Adrenal gland (tissue), 12 donors: ENCODE results near the gene PSKH1. TPM values are rescaled to one million over a fixed set of nuclear protein-coding genes. Genes with fewer than 3 reads are reported as not detected.
A peak's percentile ranks its signal among the peaks of the same experiment; 100 is the strongest.
"Not testable (repeated sequence)": the region's sequence is repeated elsewhere in the genome, so short reads cannot be mapped to it uniquely, and the experiment has no call there.

Experiments
- DNase-seq, 7 donors: peaks; one replicate each; pipeline ENCODE4 v3.0.0-alpha.2; 2019 to 2020
- H3K27ac ChIP-seq, 5 donors: fragments of 200-600 bp; sonication (generic) in 4 of 5; 1 replicate in 3 of 5; 2 replicates in 2 of 5; pipeline versions ENCODE4 v1.5.1 to v1.8.0; 2016 to 2020; ENCODE audit warnings: mild to moderate bottlenecking in 1 of 5
- H3K27me3 ChIP-seq: fragments of 200-600 bp; 2 replicates; pipeline ENCODE4 v1.8.0; 2021
- H3K36me3 ChIP-seq, 2 donors: fragments of 200-600 bp; replicated peaks in 1 of 2; 1 replicate in 1 of 2; 2 replicates in 1 of 2; pipeline versions ENCODE4 v1.5.1 to v1.8.0; 2018 to 2022
- H3K4me1 ChIP-seq, 2 donors: fragments of 200-600 bp; replicated peaks in 1 of 2; 1 replicate in 1 of 2; 2 replicates in 1 of 2; pipeline versions ENCODE4 v1.5.1 to v1.8.0; 2018 to 2021
- H3K4me3 ChIP-seq, 4 donors: fragments of 200-600 bp; sonication (generic) in 3 of 4; one replicate each; pipeline ENCODE4 v1.5.1; 2016 to 2018
- H3K9me3 ChIP-seq, 3 donors: fragments of 200-600 bp; sonication (generic) in 1 of 3; replicated peaks in 1 of 3; 1 replicate in 2 of 3; 2 replicates in 1 of 3; pipeline versions ENCODE4 v1.5.1 to v1.8.0; 2016 to 2021
- POLR2A ChIP-seq, 2 donors: fragments of 450-650 bp; IDR thresholded peaks; one replicate each; pipeline ENCODE4 v1.6.1; 2017; ENCODE audit warnings: antibody characterized with exemption in 2 of 2, mild to moderate bottlenecking in 2 of 2, moderate library complexity in 1 of 2
- WGBS, 4 donors: extraction: QIAGEN DNeasy Blood & Tissue Kit in 2 of 4; methylation state at CpG; one replicate each; pipeline versions ENCODE4 v1.1.5 to v1.1.7; 2013 to 2017; 5-methylcytosine and 5-hydroxymethylcytosine counted together
- intact Hi-C, 2 donors: fragments of 100-400 bp; cut with DNase I; formaldehyde crosslinking; loops; one replicate each; pipeline versions ENCODE4 v1.14.1 to v1.15.0; 2022 to 2023
- polyA plus RNA-seq, 3 donors: library from polyadenylated mRNA; stranded (reverse); fragments of 200-250 nt in 2 of 3; fragments of 350-450 nt in 1 of 3; fragmentation: Illumina TruSeq in 1 of 3; extraction: RNeasy Lipid Tissue Mini Kit (QIAGEN cat#74804) in 1 of 3; gene quantifications; one replicate each; pipeline ENCODE4 v1.2.3, GENCODE V29; 2013 to 2014
- total RNA-seq, 9 donors: library from RNA; depleted of rRNA in 4 of 9; stranded (reverse); fragments of >200 nt in 4 of 9; fragments of 120-200 nt in 1 of 9; fragmentation: NEBNext Ultra II Directional in 1 of 9; extraction: Animal tissue kit (Norgen Biotek cat#: 25700) in 1 of 9; gene quantifications; one replicate each; pipeline versions ENCODE4 v1.1.0 to v1.2.4, GENCODE V29; 2013 to 2023
- TF ChIP-seq, protein P1 (sequence below), 6 experiments: fragments of 450-650 bp in 4 of 6; fragments of 200-600 bp in 2 of 6; sonication (generic) in 1 of 6; IDR thresholded peaks; 1 replicate in 5 of 6; 2 replicates in 1 of 6; pipeline versions ENCODE4 v1.5.1 to v1.8.0; 2016 to 2021; ENCODE audit warnings: antibody characterized with exemption in 6 of 6, mild to moderate bottlenecking in 2 of 6, moderate library complexity in 1 of 6
- donor health status: healthy with polysubstance abuse.
- donor health status: Bipolar disorder and iron deficiency.
- donor health status: DM: yes; HTN: yes; CAD: no.
- donor health status: DM: no; HTN: no; CAD: no.
- donor health status: DM: no; HTN: no; CAD: no.
- donor health status: DM: yes; HTN: yes; CAD: no.

PSKH1 gene
- total and polyA plus RNA-seq, 12 donors, result 9.5 to 43.7 (median 24.0) TPM

DNA sequence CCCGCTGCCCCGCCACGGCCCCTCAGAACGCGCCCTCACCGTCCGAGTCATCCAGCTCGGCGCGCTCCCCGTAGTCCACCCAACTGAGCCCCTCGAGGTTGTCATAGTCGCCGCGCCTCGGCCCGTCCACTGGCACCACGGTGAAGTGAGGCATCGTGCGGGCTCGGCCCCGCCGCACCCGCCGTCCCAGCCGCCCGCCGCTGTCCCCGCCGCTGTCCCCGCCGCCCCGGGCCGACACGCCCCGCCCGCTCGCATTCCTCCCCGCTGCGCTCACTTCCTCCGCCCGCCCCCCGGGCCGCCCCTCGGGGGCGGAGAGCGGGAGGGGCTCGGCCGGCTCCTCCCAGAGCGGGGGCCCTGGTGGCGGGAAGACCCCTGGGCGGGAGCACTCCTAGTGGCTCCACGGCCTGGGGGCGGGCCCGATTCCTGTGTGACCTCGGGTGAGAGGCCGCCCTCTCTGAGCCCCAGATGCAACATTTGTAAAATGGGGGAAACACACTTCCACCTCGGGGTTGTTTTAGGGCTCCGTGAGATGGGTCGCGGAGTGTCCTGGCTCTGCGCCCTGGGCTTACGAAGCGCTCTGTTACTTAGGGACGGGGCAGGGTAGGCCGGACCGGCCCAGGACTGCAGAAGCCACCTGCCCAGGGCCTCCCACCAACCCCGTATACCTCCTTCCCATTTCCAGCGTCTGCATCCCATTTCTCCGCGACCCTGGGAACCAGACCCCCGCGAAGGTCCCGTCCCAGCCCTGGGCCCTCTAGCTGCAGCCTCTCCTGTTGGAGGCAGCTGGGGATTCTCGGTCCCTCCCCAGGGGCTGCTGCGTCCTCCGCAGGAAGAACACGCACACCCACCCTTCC is 75.6 kb downstream of the PSKH1 start, which contains the start of gene SLC12A4:
Gene SLC12A4, minus strand, starts transcription at position 238 of the 854 bp plus-strand sequence. Its CDS starts 84 bp downstream, at position 154.
- peak; percentile 77 to 84 for TF ChIP-seq POLR2A (IDR thresholded peaks at IDR 0.05)
- TF ChIP-seq, protein P1, sequence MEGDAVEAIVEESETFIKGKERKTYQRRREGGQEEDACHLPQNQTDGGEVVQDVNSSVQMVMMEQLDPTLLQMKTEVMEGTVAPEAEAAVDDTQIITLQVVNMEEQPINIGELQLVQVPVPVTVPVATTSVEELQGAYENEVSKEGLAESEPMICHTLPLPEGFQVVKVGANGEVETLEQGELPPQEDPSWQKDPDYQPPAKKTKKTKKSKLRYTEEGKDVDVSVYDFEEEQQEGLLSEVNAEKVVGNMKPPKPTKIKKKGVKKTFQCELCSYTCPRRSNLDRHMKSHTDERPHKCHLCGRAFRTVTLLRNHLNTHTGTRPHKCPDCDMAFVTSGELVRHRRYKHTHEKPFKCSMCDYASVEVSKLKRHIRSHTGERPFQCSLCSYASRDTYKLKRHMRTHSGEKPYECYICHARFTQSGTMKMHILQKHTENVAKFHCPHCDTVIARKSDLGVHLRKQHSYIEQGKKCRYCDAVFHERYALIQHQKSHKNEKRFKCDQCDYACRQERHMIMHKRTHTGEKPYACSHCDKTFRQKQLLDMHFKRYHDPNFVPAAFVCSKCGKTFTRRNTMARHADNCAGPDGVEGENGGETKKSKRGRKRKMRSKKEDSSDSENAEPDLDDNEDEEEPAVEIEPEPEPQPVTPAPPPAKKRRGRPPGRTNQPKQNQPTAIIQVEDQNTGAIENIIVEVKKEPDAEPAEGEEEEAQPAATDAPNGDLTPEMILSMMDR (IDR thresholded peaks at IDR 0.05), result peak in 1 of 6 experiments; percentile 10
- peak; percentile 83 to 88 (median 87) for DNase-seq
- Histone ChIP-seq H3K4me1 (peaks cover 22 to 36% of the 10 kb centered on the region in 2 donors), H3K36me3 (no peaks in the 10 kb centered on the region), H3K27ac (peak within 1 kb of the TSS; percentile 41 to 100 (median 87)), H3K4me3 (peak within 1 kb of the TSS; percentile 47 to 99 (median 78)), H3K9me3 (no peaks in the 10 kb centered on the region), H3K27me3 (no peaks in the 10 kb centered on the region)
- WGBS, 4 donors, result 0 to 2% (median 1%) methylated on average over 5 to 78 of the region's 78 CpGs
- intact Hi-C loops, result no loop called here

DNA sequence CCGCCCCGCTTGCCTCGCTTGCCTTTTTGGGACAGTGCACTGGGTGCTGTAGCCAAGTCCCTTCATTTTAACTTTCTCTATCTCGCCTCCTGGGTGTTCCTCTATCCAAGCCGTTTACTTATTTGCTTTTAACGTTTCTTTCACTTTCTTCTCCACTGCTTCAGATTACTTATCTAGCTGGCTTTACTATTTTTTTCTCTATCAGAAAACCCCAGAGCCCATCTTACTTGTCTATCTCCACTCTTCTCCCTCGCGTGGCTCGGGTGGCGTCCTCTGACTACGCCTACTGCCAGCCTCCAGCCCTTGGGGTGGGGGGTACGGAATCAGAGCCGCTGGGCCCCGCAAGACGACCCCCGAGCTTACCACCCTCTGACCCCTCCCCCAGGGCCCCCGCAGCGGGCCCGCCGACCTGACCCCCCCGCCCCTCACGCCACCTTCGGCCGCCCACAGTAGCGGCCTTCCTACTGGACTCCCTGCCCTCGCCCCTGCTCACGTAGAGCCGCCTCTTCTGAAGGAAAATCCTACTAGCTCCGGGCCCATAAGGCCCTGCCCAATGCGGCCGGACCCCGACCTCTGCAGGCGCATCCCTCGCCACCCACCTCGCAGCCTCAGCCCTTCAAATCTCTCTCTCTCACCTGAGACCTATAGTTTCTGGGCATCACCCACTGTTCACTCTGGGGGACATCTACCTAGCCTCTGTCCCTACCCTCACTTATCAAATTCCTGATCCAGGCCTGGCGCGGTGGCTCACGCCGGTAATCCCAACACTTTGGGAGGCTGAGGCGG is 76.4 kb downstream of the PSKH1 start:
- Histone ChIP-seq H3K9me3 (no peaks in the 10 kb centered on the region), H3K4me1 (peaks cover 22 to 28% of the 10 kb centered on the region in 2 donors), H3K4me3 (peak overlapping the region; percentile 40 to 99 (median 63)), H3K36me3 (no peaks in the 10 kb centered on the region), H3K27ac (peak overlapping the region in 4 of 5 donors; percentile 79 to 100 (median 88)), H3K27me3 (no peaks in the 10 kb centered on the region)
- peak in 2 of 7 donors; percentile 36 to 43 for DNase-seq
- 32 to 42% (median 35%) methylated on average over 26 to 40 of the region's 40 CpGs for WGBS, 4 donors
- intact Hi-C loops, result no loop called here
- TF ChIP-seq POLR2A (IDR thresholded peaks at IDR 0.05), result no peak
- TF ChIP-seq, protein P1 (IDR thresholded peaks at IDR 0.05), result no peak

DNA sequence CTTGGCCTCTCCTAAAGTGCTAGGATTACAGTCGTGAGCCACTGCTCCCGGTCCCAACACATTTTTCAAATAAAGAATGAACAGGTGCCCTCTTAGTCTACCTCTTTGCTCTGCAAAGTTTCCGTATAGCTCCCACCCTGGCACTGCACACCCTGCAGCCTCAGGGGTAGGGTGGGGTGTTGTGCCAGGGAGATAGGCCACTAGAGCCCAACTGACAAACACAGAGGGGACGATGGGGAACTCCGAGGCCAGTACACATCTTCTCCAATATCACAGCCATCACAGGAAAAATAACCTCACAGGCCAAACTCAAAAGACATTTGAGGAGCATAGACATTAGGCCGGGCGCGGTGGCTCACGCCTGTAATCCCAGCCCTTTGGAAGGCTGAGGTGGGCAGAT is 78.1 kb downstream of the PSKH1 start:
- no peaks in the 10 kb centered on the region for H3K27me3 ChIP-seq
- no peaks in the 10 kb centered on the region for H3K9me3 ChIP-seq
- no peaks in the 10 kb centered on the region for H3K36me3 ChIP-seq
- intact Hi-C loops, result no loop called here
- DNase-seq, result no peak
- 92 to 96% (median 94%) methylated on average over 9 of the region's 9 CpGs for WGBS, 4 donors
- no peak overlapping the region for H3K27ac ChIP-seq
- TF ChIP-seq POLR2A (IDR thresholded peaks at IDR 0.05), result no peak
- TF ChIP-seq, protein P1 (IDR thresholded peaks at IDR 0.05), result no peak
- no peak overlapping the region for H3K4me3 ChIP-seq
- peaks cover 15 to 18% of the 10 kb centered on the region in 2 donors for H3K4me1 ChIP-seq

DNA sequence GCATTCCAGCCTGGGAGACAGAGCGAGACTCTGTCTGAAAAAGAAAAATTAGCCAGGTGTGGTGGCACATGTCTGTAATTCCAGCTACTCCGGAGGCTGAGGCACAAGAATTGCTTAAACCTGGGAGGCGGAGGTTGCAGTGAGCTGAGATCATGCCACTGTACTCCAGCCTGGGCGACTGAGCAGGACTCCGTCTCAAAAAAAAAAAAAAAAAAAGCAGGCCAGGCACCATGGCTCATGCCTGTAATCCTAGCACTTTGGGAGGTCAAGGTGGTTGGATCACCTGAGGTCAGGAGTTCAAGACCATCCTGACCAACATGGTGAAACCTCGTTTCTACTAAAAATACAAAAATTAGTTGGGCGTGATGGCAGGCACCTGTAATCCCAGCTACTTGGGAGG is 79.2 kb downstream of the PSKH1 start:
- intact Hi-C loops, H3K4me3 ChIP-seq, H3K27me3 ChIP-seq, H3K9me3 ChIP-seq, H3K27ac ChIP-seq, H3K4me1 ChIP-seq, H3K36me3 ChIP-seq, DNase-seq: not testable (repeated sequence)
- 81 to 92% (median 87%) methylated on average over 7 of the region's 7 CpGs for WGBS, 4 donors
